SHP77 (cell line): Measurements from ENCODE around the gene SLFNL1.

Experiments used
- DNase-seq, 2 experiments: peaks; one replicate each; lab custom pipeline; 2025; lab: John Stamatoyannopoulos, UW

Gene SLFNL1

GRCh38 chr1:41021526-41022308 lies at the start of gene SLFNL1:
SLFNL1 (minus strand) TSS chr1:41021725; CDS start chr1:41020660, 1,065 bp downstream.
- no peak for DNase-seq

DNA sequence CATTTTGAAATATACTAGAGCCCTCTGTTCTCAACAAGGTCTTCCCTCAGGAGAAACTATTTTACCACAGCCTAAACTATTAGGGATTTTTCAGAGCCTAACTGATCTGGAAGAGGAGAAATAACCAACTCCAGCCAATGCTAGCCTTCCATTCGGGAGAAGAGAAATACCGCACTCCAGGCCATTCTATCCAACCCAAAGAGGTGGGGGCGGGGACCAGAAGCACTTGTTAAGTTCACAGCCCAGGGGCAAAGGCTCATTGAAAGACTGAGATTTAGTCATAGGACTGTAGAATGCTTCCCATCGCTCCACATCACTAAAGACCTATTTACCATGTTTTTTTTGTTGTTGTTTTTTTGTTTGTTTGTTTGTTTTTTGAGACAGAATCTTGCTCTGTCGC lies 35.4 kb upstream of the SLFNL1 start:
- DNase-seq, result no peak

DNA sequence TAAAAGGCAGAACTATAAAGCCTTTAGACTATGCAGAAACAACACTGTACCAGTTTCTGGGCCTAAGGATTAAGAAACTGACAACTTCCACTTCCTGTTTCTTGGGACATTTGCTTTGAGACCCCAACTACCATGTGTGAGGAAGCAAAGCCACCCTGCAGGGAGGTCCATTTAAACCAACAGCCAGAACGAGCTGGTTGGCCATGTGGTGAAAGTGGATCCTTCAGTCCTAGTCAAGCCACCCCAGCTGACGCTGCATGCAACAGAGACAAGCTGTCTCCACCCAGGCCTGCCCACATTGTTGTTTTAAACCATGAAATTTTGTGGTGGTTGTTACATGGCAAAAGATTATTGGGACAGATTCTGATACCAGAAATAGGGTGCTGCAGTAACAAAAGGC lies 31.8 kb upstream of the SLFNL1 start:
- DNase-seq, result no peak

DNA sequence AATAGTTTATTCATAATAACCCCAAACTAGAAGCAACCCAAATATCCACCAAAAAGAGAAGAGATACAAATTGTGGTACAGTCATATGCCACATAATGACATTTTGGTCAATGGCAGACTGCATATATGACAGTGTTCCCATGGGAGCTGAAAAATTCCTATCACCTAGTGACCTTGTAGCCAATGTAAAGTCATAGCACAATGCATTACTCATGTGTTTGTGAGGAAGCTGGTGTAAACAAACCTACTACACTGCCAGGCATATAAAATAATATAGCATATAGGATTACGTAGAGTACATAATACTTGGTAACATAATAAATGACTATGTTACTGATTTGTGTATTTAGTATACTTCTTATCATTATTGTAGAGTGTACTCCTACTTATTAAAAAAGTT lies 29.5 kb upstream of the SLFNL1 start:
- no peak for DNase-seq

DNA sequence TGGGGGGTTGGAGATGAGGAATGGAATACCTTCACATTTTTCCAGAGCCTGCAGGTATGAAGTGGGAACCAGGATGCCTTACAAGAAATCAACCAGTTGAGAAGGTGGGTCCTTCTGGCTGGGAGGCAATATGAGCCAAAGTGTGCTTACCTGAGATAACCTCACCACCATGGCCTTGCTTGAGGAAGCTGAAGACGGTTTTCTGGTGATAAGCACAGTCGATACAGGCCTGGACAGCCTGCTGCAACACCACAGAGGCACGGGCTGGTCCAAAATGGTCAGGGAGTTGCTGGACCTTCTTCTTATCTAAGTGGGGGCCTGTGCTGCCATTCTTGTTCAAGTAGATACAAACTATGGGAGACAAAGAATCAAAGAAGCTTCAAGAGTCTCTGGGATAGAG lies 27.0 kb upstream of the SLFNL1 start:
- DNase-seq, result no peak

- DNase-seq, result no peak
Observed at GRCh38 chr1:41046347-41046775, 24.8 kb upstream of the SLFNL1 start.

- no peak for DNase-seq
Observed at GRCh38 chr1:41045740-41046139, 24.2 kb upstream of the SLFNL1 start.

GRCh38 chr1:41044187-41044586 lies 22.7 kb upstream of the SLFNL1 start:
- no peak for DNase-seq

GRCh38 chr1:41041614-41042270 lies 20.2 kb upstream of the SLFNL1 start:
- DNase-seq, result no peak

DNA sequence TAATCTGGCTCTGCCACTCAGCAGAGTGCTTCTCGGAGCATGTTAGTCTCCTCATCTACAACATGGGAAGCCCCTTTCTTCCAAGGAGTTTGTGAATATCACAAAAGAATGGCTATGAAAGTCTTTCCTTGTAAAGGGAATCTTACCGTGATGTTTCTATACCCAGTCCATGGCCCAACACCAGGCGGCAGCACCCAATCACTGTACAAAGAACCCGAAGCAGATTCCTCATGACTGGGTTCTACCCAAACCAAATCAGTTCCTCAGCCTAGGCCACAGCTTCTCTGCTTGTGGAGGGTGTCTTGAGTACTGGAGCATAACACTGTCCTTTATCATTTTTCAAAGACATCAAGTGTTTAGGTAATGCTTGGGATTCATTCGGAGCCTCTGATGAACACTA lies 16.6 kb upstream of the SLFNL1 start:
- no peak for DNase-seq

GRCh38 chr1:41037116-41037903 lies 15.8 kb upstream of the SLFNL1 start:
- DNase-seq, result no peak

DNA sequence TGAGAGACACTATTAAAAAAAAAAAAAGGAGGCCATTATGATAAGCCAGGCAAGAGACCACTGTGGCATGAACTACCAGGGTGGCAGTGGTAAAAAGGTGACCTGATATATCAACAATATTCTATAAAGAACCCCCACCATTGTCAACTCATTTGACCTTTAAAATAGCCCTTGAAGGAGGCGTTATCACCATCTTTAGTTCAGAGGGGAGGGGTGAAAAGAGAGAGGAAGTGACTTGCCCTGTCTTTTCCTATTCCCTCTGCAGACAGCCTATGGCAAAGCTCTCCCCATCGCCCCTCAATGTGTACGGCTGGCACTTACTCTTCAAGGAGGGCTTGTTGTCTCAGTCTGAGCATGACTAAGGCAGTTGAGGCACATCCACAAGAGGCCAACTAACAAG lies 11.7 kb upstream of the SLFNL1 start:
- no peak for DNase-seq

GRCh38 chr1:41032147-41032546 lies 10.6 kb upstream of the SLFNL1 start:
- no peak for DNase-seq

GRCh38 chr1:41030872-41031616 lies 9.5 kb upstream of the SLFNL1 start:
- DNase-seq, result no peak

- no peak for DNase-seq
Observed at GRCh38 chr1:41028034-41028642, 6.6 kb upstream of the SLFNL1 start.

GRCh38 chr1:41025979-41026819 lies 4.7 kb upstream of the SLFNL1 start:
- DNase-seq, result no peak

DNA sequence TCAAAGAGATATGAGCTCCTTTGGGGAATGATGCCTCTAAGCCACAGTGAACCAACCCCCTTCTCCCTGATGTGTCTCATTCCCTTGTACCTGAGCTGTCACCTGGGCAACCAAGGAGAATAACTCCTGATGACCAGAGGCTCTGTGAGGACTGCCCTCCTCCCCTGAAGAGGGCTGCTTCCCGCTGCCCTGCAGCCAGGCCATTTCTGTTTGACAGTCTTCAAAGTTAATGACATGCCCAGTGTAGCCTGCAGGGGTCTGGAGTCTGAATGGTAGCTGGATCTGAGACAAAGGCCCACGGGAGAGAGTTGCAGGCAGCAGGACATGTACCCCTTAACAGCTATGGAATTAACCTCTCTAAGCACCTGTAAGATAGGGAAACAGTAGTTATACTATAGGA lies 3.4 kb upstream of the SLFNL1 start:
- DNase-seq, result no peak

GRCh38 chr1:41023279-41023990 lies 1.9 kb upstream of the SLFNL1 start:
- no peak for DNase-seq

GRCh38 chr1:41022424-41022823 lies 899 bp upstream of the SLFNL1 start:
- DNase-seq, result no peak

DNA sequence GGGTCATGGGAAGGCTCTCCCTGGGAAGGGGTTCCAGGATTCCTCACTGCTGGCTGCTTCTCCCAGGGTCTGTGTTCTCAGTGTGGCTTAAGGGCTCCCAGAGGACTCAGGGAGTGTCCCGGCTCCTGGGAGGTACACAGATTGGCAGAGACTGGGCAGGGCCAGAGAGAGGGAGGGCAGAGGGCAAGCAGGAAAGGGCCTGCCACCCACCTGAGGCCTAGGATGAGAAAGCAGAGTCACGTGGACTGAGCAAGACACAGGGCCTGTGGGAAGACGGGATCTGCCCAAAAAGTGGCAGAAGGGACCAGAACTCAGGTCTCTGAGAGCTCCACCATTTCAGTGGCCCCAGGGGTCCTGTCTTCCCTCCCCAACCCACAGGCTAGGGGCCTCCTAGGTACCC lies 871 bp downstream of the SLFNL1 start:
- no peak for DNase-seq
